Lower lobe of right lung (tissue), 2 donors: ENCODE measurements around the gene TRAM2. TPM values are rescaled to one million over a fixed set of nuclear protein-coding genes. Genes with fewer than 3 reads are reported as not detected.

Experiments
- ATAC-seq, 2 donors: fragments of 200-7000 bp; cut with Tn5 transposase; one replicate each; pipeline ENCODE4 v1.9.1; 2020 to 2022; ENCODE audit warnings: mild to moderate bottlenecking in 2 of 2, moderate library complexity in 2 of 2
- DNase-seq: peaks from one replicate; pipeline ENCODE4 v3.0.0-alpha.2; 2020
- H3K27ac ChIP-seq: fragments of 200-600 bp; one replicate; pipeline ENCODE4 v1.8.0; 2022
- H3K27me3 ChIP-seq: fragments of 200-600 bp; one replicate; pipeline ENCODE4 v1.8.0; 2022; ENCODE audit warnings: low read depth
- H3K36me3 ChIP-seq: fragments of 200-600 bp; one replicate; pipeline ENCODE4 v1.8.0; 2022; ENCODE audit warnings: mild to moderate bottlenecking
- H3K4me1 ChIP-seq: fragments of 200-600 bp; one replicate; pipeline ENCODE4 v1.8.0; 2022
- H3K4me3 ChIP-seq: fragments of 200-600 bp; one replicate; pipeline ENCODE4 v1.8.0; 2022; ENCODE audit warnings: mild to moderate bottlenecking
- H3K9me3 ChIP-seq: fragments of 200-600 bp; one replicate; pipeline ENCODE4 v1.8.0; 2022
- intact Hi-C: fragments of 100-400 bp; cut with DNase I; formaldehyde crosslinking; loops from one replicate; pipeline ENCODE4 v1.11.0; 2022
- total RNA-seq: library from RNA; stranded (reverse); fragmentation: NEBNext Ultra II Directional; extraction: Animal tissue kit (Norgen Biotek cat#: 25700); gene quantifications from one replicate; pipeline ENCODE4 v1.2.1, GENCODE V29; 2021
- TF ChIP-seq, protein P1 (sequence below): fragments of 200-600 bp; IDR thresholded peaks from one replicate; pipeline ENCODE4 v1.8.0; 2022; ENCODE audit warnings: antibody characterized with exemption, mild to moderate bottlenecking
- donor health status: DM: no; HTN: yes; CAD: no; lungs with severe emphysema.

Gene TRAM2
- total RNA-seq, 1 donor from 2014 or later, result 21.9 TPM

DNA sequence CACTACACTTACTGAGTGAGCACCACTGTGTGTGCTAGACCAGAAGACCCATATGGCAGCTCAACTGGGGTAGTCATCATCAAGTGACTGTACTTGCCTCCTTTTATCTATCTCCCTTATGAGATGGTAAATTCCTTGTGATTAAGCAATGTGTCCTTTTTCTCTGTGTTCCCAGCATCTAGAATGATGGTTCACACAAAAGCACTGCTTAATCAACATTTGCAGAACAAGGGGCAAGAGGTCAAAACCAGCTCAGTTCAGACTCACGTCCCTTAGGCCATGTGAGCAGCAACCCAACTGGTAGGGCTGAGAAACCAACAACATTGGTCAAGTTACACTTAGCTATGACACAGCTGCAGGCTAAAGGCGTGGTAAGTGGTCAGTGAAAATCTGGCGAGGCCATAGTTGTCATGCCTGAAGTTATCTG is 10.0 kb downstream of the TRAM2 start:
- intact Hi-C loops, result no loop called here
- no peaks in the 10 kb centered on the region for H3K36me3 ChIP-seq
- no peaks in the 10 kb centered on the region for H3K27me3 ChIP-seq
- TF ChIP-seq, protein P1, sequence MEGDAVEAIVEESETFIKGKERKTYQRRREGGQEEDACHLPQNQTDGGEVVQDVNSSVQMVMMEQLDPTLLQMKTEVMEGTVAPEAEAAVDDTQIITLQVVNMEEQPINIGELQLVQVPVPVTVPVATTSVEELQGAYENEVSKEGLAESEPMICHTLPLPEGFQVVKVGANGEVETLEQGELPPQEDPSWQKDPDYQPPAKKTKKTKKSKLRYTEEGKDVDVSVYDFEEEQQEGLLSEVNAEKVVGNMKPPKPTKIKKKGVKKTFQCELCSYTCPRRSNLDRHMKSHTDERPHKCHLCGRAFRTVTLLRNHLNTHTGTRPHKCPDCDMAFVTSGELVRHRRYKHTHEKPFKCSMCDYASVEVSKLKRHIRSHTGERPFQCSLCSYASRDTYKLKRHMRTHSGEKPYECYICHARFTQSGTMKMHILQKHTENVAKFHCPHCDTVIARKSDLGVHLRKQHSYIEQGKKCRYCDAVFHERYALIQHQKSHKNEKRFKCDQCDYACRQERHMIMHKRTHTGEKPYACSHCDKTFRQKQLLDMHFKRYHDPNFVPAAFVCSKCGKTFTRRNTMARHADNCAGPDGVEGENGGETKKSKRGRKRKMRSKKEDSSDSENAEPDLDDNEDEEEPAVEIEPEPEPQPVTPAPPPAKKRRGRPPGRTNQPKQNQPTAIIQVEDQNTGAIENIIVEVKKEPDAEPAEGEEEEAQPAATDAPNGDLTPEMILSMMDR, result no peak
- H3K4me3 ChIP-seq, result no peak overlapping the region
- no peak for DNase-seq
- peaks cover 54% of the 10 kb centered on the region for H3K4me1 ChIP-seq
- peak; percentile 9 to 28 for ATAC-seq
- no peaks in the 10 kb centered on the region for H3K9me3 ChIP-seq
- peak overlapping the region; percentile 41 for H3K27ac ChIP-seq

DNA sequence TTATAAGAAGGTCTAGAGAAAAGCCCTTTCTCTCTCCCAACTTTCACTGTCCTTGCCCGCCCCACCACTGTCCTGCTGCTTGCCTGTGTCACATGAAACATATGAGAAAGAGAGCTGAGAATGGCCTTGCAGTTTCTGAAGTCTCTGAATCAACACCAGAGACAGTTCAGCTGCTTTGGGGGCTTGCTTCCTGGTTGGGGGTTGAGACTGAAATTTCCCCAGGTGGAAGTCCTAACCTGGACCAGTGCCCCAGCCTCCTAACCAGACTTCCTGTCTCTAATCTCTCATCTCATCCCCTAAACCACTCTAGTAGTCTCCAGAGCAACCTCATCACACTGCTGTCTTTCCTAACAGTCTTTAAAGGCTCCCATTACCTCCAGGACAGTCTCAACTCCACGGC is 10.7 kb downstream of the TRAM2 start:
- peak overlapping the region; percentile 41 for H3K27ac ChIP-seq
- no peaks in the 10 kb centered on the region for H3K9me3 ChIP-seq
- no peaks in the 10 kb centered on the region for H3K27me3 ChIP-seq
- ATAC-seq (no peak), DNase-seq (no peak)
- peaks cover 51% of the 10 kb centered on the region for H3K4me1 ChIP-seq
- H3K4me3 ChIP-seq, result no peak overlapping the region
- TF ChIP-seq, protein P1, result no peak
- intact Hi-C loops, result no loop called here
- H3K36me3 ChIP-seq, result no peaks in the 10 kb centered on the region

DNA sequence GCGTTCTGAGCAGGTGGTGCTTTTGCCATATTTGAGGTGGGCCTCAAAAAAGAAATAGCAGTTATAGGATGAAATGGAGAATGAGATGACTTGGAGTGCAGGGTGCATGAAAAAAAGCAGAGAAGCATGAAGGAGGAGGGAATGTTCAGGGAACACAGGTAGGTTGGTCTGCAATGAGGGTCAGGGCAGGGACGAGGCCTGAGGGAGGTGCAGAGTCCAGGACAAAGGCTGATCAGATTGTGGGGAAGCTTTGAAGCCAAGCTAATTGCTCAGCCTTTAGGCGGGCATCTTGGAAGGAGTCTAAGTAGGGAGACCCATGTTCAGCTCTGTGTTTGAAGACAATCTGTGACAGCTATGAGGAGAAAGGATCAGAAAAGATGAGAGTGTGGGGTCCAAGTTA is 12.0 kb downstream of the TRAM2 start:
- Histone ChIP-seq H3K27me3 (no peaks in the 10 kb centered on the region), H3K9me3 (no peaks in the 10 kb centered on the region), H3K36me3 (no peaks in the 10 kb centered on the region), H3K4me3 (no peak overlapping the region), H3K27ac (no peak overlapping the region), H3K4me1 (peaks cover 40% of the 10 kb centered on the region)
- no peak for DNase-seq
- intact Hi-C loops, result no loop called here
- TF ChIP-seq, protein P1, result no peak
- no peak for ATAC-seq

DNA sequence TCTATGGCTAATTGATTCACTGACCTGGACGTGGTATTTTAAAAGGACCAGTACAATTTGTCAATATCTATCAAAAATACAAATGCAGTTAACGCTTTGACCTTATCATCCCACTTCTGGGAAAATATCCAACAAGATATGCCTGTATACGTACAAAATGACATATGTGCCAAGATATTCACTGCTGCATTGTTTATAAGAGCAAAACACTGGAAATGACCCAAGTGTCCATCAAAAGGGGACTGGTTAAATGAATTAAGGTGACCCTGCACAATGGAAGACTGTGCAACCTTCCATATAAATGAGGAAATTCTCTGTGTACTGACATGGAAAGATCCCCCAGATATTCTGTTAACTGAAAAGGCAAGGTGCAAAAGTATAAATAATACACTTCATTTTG is 13.9 kb downstream of the TRAM2 start:
- DNase-seq (no peak), ATAC-seq (no peak)
- H3K36me3 ChIP-seq, result no peaks in the 10 kb centered on the region
- no peak overlapping the region for H3K4me3 ChIP-seq
- intact Hi-C loops, result no loop called here
- H3K4me1 ChIP-seq, result peaks cover 32% of the 10 kb centered on the region
- no peak overlapping the region for H3K27ac ChIP-seq
- H3K27me3 ChIP-seq, result no peaks in the 10 kb centered on the region
- no peaks in the 10 kb centered on the region for H3K9me3 ChIP-seq
- TF ChIP-seq, protein P1, result no peak

DNA sequence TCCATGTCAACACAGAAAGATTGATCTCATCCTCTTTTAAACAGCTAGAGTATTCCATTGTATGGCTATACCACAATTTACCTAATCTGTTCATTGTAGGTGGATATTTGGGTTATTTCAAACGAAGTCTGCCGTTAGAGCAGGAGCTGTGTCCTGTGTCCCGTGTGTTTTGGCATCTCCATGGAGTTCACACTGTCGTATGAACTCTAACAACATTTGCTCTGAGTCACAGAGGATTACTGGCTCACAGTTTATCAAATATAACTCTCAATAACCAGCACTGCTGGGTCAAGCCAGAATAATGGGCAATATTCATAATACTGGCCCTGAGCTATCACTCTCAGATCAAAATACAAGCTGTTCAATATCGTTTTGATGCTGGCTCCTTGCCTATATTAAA is 16.4 kb downstream of the TRAM2 start:
- no peak for DNase-seq
- Histone ChIP-seq H3K9me3 (no peaks in the 10 kb centered on the region), H3K4me1 (peaks cover 20% of the 10 kb centered on the region), H3K27ac (no peak overlapping the region), H3K36me3 (no peaks in the 10 kb centered on the region), H3K27me3 (no peaks in the 10 kb centered on the region), H3K4me3 (no peak overlapping the region)
- TF ChIP-seq, protein P1, result no peak
- intact Hi-C loops, result no loop called here
- no peak for ATAC-seq
